ENCODE data around the gene PEX11B. TPM values are rescaled to one million over a fixed set of nuclear protein-coding genes. Genes with fewer than 3 reads are reported as not detected.

The PEX11B gene
- polyA plus RNA-seq, 4 donors, result 30.6 to 41.2 (median 33.5) TPM

- Histone ChIP-seq H3K4me3 (ENCODE audit: low read depth in 1 of 3, low read length in 3 of 3) (no peak overlapping the region), H3K9me3 (ENCODE audit: control insufficient read depth in 2 of 2, insufficient read depth in 1 of 2, low read depth in 1 of 2, low read length in 1 of 2) (no peaks in the 10 kb centered on the region), H3K27ac (ENCODE audit: low read depth in 1 of 3, low read length in 2 of 3) (no peak overlapping the region), H3K36me3 (ENCODE audit: control insufficient read depth in 3 of 3, insufficient read depth in 2 of 3, low read depth in 1 of 3, low read length in 3 of 3) (no peaks in the 10 kb centered on the region), H3K27me3 (ENCODE audit: control insufficient read depth in 3 of 3, insufficient read depth in 3 of 3, low read length in 3 of 3) (peaks cover 0 to 10% (median 0%) of the 10 kb centered on the region in 3 donors), H3K4me1 (ENCODE audit: control insufficient read depth in 3 of 3, insufficient read depth in 2 of 3, low read depth in 1 of 3, low read length in 2 of 3) (peaks cover 0 to 5% (median 3%) of the 10 kb centered on the region in 3 donors)
- DNase-seq, result no peak
- no peak for FAIRE-seq
- 75 to 80% (median 77%) methylated on average over 5 of the region's 5 CpGs for WGBS, 3 donors
Measured at GRCh38 chr1:145863282-145864018, 55.1 kb downstream of the PEX11B start.

Other genes with a start within 250 kb of the PEX11B start
- 100 to 1,000 TPM in 2 of 4 donors, 10 to 100 TPM in 2; 15.1 to 268 (median 87.0) TPM for gene PDZK1, start 211.3 kb downstream of the PEX11B start, polyA plus RNA-seq
- gene CD160, start 199.2 kb downstream of the PEX11B start, polyA plus RNA-seq, result 1 to 10 TPM in 2 of 4 donors, under 1 TPM in 2; 0.34 to 4.3 (median 1.1) TPM
- 10 to 100 TPM in 1 of 4 donors, 1 to 10 TPM in 3; 2.7 to 12.3 (median 4.0) TPM for gene RNF115, start 94.6 kb downstream of the PEX11B start, polyA plus RNA-seq
- gene POLR3C, start 94.5 kb downstream of the PEX11B start, polyA plus RNA-seq, result 10 to 100 TPM; 11.6 to 25.2 (median 17.3) TPM
- 1 to 10 TPM in 3 of 4 donors, under 1 TPM in 1; 0.54 to 4.4 (median 1.6) TPM for gene NUDT17, start 73.1 kb downstream of the PEX11B start, polyA plus RNA-seq
- gene PIAS3, start 59.6 kb downstream of the PEX11B start, polyA plus RNA-seq, result 10 to 100 TPM in 2 of 4 donors, 1 to 10 TPM in 2; 5.9 to 21.7 (median 9.2) TPM
- 1 to 10 TPM in 2 of 4 donors, under 1 TPM in 1, not detected in 1; 0.61 to 1.8 (median 1.1) TPM for gene ANKRD35, start 32.9 kb downstream of the PEX11B start, polyA plus RNA-seq
- 1 to 10 TPM in 1 of 4 donors, under 1 TPM in 3; 0.52 to 1.9 (median 0.61) TPM for gene ITGA10, start 8.7 kb downstream of the PEX11B start, polyA plus RNA-seq
- 100 to 1,000 TPM in 2 of 4 donors, 10 to 100 TPM in 2; 62.2 to 151 (median 105) TPM for gene RBM8A, start 8.8 kb upstream of the PEX11B start, polyA plus RNA-seq
- gene LIX1L, start 39.3 kb upstream of the PEX11B start, polyA plus RNA-seq, result 1 to 10 TPM in 3 of 4 donors, under 1 TPM in 1; 0.67 to 7.1 (median 4.5) TPM
- 1 to 10 TPM in 1 of 4 donors, under 1 TPM in 3; 0.31 to 1.1 (median 0.51) TPM for gene ANKRD34A, start 45.9 kb upstream of the PEX11B start, polyA plus RNA-seq
- gene POLR3GL, start 46.0 kb upstream of the PEX11B start, polyA plus RNA-seq, result 10 to 100 TPM; 28.2 to 37.3 (median 33.8) TPM
- gene TXNIP, start 77.9 kb upstream of the PEX11B start, polyA plus RNA-seq, result 100 to 1,000 TPM in 3 of 4 donors, 10 to 100 TPM in 1; 85.4 to 652 (median 266) TPM
- under 1 TPM in 1 of 4 donors, not detected in 3; 0.65 TPM for gene HJV, start 103.0 kb upstream of the PEX11B start, polyA plus RNA-seq
- under 1 TPM; 0.22 to 0.83 (median 0.32) TPM for gene NBPF10, start 226.1 kb upstream of the PEX11B start, polyA plus RNA-seq

All from small intestine (tissue), 7 donors.